Measurements from ENCODE around the gene GFAP.

GFAP gene

DNA sequence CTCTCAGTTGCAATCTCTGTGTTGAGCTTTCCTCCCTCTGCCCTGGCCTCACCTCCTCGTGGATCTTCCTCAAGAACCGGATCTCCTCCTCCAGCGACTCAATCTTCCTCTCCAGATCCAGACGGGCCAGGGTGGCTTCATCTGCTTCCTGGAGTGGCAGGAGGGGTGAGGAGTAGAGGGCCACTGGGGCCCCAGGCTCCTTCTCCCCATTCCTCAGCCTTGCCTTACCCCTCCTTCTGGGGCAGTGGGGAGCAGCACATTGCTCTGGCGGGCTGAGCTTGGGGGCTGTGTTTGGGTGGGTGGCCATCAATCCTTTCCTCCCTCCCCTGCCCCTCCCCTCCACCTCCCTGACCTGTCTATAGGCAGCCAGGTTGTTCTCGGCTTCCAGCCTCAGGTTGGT, 1.6 kb downstream of the GFAP start:
- TF ChIP-seq GATA2 (IDR thresholded peaks at IDR 0.05; ENCODE audit: low read depth, low read length) (no peak), GATA3 (IDR thresholded peaks at IDR 0.05; ENCODE audit: low read depth, low read length) (no peak)

DNA sequence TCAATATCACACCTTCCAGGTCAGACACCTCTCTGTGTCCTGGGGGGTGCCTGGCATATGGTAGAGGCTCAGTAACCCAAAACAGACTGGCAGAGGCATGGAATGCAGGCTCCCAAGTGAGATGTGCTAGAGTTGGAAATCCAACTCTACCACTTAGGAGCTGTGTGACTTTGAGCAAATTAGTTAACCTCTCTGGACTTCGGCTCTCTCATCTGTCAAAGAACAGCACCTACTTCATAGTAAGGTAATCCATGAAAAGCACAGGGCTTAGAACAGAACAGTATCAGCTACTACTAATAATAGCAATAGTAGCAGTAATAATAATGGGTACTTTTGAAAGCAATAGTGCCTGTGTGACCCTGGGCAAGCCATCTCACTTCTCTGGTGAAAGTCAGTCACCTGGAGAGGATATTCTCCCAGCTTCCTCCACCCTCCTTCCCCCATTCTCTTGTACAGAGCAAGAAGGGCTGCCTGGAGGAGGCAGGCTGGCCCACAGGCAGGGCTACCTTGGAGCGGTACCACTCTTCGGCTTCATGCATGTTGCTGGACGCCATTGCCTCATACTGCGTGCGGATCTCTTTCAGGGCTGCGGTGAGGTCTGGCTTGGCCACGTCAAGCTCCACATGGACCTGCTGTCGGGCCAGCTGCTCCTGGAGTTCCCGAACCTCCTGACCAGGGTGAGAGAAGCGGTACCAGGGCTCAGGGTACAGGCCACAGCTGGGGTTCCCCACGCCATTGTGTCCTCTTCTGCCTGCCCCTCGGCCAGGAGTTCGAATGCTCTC, 2.3 kb downstream of the GFAP start:
- TF ChIP-seq GATA3 (IDR thresholded peaks at IDR 0.05; ENCODE audit: low read depth, low read length) (no peak), GATA2 (IDR thresholded peaks at IDR 0.05; ENCODE audit: low read depth, low read length) (no peak)

DNA sequence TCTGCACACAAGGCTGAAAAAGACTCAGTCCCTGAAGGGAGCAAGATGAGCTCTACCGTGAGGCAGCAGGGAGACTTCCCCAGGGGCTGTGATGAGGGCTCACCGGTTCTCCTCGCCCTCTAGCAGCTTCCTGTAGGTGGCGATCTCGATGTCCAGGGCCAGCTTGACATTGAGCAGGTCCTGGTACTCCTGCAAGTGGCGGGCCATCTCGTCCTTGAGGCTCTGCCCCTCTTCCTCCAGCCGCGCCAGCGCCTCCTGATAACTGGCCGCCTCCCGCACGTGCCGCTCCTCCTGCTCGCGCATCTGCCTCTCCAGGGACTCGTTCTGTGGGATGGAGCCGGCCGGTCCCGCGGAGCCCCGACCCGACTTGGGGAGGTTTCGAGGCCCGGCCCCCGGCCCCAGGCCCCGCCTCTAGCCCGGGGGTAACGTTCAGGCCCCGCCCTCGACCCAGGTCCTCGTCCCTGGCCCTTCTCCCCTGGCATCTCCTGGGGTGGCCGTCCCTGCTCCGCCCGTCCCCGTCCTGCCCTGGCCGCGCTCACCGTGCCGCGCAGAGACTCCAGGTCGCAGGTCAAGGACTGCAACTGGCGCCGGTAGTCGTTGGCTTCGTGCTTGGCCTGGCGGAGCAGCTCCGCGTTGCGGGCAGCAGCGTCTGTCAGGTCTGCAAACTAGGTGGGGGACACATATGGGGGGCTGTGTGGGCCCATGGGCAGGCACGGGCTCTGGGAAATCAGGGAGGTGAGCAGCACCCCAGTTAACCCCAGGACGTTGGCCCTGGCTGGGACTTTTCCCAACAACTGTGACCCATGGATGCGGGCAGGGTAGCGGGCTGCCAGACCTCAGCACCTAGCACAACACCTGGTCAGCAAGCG, 3.9 kb downstream of the GFAP start:
- TF ChIP-seq GATA3 (IDR thresholded peaks at IDR 0.05; ENCODE audit: low read depth, low read length) = no peak
- no peak for TF ChIP-seq GATA2 (IDR thresholded peaks at IDR 0.05; ENCODE audit: low read depth, low read length)

DNA sequence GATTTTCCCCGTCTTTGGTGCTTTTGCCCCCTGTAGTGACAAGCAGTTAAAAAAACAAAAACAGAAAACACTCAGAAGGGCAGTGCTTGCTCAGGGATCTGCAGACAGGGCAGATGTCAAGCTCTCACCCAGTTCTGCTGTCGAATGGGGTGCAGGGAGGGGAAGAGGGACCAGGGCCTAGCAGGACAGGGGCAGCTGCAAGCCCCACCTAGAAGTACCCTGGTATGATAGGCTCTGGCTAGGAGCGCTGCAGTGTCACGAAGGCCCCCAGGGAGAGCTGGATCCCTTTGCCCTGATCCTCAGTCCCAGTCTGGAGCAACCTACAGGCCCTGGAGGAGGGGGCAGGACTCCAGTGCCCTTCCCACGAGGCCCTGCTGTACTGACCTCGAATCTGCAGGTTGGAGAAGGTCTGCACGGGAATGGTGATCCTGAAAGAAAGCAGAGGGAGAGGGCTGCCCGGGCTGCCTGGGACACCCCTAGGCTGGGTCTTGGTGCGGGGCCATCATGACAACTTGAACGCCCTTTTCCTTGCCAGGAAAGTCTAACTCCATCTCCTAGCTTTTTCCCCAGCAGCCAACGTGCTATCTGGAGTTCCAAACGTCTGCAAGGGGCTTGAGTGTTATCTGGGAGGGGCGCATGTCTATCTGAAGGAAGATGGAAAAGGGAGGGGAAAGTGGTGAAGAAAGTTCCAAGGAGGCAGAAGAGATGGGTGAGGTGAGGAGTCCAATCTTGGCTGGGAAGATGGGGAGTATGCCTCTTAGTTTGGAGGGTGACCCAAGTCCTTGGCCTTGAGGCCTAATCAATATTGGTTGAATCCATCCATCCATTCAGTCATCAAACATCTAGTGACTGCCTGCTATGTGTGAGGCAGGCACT, 4.8 kb downstream of the GFAP start:
- no peak for TF ChIP-seq GATA2 (IDR thresholded peaks at IDR 0.05; ENCODE audit: low read depth, low read length)

DNA sequence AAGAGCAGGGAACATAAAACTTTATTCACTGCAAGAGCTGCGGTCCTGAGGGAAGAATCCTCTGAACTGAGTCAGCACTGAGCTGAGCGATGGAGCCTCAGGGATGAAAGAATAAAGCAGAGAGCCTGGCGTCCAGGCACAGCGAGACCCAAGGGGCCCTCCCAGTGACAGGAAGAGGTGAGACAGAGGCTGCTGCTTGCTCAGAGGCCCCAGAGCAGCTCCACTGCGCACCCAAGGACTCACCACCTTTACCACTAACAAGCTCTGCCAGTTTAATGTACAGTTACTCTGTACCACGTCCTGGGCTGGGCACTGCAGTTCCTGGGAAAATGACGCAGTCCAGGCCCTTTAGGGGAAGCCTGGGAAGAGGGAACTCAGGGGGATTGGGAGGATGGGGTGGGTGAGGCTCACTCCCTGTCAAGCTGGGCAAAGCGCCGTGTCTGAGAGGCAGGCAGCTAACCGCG, 5.6 kb downstream of the GFAP start:
- TF ChIP-seq GATA3 (IDR thresholded peaks at IDR 0.05; ENCODE audit: low read depth, low read length) (no peak), GATA2 (IDR thresholded peaks at IDR 0.05; ENCODE audit: low read depth, low read length) (no peak)

DNA sequence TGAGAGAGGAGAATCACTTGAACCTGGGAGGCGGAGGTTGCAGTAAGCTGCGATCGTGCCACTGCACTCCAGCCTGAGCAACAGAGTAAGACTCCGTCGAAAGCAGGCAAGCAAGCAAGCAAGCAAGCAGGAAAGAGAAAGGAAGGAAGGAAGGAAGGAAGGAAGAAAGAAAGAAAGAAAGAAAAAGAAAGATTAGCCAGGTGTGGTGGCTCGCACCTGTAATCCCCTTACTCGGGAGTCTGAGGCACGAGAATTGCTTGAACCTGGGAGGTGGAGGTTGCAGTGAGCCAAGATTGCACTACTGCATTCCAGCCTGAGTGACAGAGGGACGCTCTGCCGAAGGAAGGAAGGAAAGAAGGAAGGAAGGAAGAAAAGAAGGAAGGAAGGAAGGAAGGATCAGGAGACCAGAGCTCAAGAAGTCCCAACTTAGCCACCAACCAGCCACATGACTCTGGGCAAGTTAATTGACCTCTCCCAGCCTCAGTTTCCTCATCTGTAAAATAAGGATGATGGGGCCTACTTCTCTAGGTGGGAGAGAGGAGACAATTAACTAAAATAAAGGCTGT, 6.5 kb downstream of the GFAP start:
- TF ChIP-seq GATA2 (IDR thresholded peaks at IDR 0.05; ENCODE audit: low read depth, low read length) (no peak), GATA3 (IDR thresholded peaks at IDR 0.05; ENCODE audit: low read depth, low read length) (no peak)

DNA sequence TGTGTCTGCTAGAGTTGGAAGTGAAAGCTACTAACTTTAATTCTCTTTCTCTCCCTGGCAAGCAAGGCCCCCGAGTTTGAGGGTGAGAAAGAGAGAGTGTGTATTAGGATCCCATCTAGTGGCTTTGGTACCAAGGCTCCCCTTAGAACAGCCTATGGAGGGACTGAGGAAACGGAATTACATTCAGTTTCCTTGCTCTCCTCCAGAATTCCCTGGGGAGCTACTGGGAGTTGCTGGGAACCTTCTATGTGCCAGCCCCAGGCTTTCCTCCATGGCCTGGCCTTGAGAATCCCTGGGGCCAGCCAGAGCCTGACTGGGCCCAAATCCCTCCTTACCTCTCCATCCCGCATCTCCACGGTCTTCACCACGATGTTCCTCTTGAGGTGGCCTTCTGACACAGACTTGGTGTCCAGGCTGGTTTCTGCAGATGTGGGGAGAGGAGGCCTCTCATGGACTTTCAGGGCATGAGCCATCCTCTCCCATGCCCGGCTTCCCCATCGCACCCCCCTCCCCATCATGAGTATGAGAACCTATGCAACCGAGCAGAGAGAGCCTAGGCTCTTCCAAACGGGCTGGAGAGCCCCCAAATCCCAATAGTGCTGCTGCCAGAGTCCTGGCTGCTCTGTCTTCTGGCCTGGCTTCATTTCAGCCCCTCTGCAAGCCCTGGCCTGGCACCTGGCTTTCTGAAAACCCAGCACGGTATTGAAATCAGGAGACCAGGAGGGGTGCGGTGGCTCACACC, 7.4 kb downstream of the GFAP start:
- TF ChIP-seq GATA2 (IDR thresholded peaks at IDR 0.05; ENCODE audit: low read depth, low read length) = no peak
- no peak for TF ChIP-seq GATA3 (IDR thresholded peaks at IDR 0.05; ENCODE audit: low read depth, low read length)

DNA sequence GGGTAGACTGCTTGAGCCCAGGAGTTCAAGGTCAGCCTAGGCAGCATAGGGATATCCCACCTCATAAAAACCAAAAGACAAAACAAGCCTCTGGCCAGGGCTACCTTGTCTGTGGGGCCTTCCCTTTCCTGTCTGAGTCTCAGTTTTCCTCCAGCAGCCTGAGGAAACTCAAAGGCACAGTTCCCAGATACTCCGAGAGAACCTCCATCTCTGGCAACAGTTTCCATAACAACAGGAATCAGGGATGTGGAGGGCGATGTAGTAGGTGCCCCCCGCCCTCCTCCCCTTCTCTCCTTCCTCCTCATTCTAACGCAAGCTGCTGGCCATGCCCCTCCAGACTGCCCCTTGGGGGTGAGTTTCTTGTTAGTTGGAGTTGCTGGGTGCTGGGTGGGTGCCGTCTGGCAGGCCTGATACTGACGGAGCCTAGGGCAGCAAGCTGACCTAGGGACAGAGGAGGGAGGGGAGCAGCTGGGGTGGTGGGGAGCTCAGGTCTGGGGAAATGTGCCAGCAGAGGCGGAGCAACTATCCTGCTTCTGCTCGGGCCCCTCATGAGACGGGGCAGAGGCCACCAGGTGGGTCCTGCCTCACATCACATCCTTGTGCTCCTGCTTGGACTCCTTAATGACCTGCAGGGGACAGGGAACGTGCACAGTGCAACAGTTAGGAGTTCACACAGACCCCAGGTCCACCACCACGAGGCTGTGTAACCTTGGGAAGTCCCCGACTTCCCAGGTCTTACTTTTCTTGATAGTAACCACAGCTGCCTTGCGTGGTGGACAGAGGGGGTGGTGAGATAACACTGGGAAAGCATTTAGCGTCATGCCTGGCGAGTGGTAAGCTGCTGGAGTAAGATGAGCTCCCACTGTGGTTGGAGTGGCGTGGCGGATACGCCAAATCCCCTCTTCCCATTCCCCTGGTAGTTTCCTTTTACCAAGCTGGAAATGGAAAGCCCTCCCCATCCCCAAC, 8.3 kb downstream of the GFAP start:
- no peak for TF ChIP-seq GATA3 (IDR thresholded peaks at IDR 0.05; ENCODE audit: low read depth, low read length)
- no peak for TF ChIP-seq GATA2 (IDR thresholded peaks at IDR 0.05; ENCODE audit: low read depth, low read length)

DNA sequence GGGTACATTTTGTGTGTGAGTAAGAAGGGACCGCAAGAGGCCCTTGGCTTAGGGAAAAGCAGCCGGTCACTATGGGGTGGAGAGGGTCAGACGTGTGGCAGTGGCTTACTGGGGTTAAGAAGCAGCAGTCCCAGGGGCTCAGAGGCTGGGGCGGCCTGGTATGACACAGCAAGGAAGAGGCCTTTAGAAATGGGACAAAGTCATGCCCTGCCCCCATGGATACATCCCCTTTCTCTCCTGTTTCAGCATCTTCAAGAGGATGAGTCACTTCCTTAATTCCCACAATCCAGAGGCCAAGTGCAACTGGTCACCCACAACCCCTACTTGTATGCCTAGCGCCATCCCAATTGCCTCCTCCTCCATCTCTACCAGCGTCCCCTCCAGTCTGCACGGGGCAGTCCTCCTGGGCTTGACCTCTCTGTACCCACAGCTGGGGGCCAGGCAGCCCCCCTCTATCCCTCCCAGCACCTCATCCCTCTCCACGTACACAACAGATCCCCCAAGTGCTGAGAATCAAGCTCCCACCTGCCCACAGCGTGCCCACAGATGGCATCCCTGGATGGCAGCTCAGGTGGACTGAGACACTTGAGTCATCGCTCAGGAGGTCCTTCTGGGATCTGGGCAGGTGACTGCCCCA, 9.2 kb downstream of the GFAP start:
- TF ChIP-seq GATA2 (IDR thresholded peaks at IDR 0.05; ENCODE audit: low read depth, low read length) = no peak
- no peak for TF ChIP-seq GATA3 (IDR thresholded peaks at IDR 0.05; ENCODE audit: low read depth, low read length)

DNA sequence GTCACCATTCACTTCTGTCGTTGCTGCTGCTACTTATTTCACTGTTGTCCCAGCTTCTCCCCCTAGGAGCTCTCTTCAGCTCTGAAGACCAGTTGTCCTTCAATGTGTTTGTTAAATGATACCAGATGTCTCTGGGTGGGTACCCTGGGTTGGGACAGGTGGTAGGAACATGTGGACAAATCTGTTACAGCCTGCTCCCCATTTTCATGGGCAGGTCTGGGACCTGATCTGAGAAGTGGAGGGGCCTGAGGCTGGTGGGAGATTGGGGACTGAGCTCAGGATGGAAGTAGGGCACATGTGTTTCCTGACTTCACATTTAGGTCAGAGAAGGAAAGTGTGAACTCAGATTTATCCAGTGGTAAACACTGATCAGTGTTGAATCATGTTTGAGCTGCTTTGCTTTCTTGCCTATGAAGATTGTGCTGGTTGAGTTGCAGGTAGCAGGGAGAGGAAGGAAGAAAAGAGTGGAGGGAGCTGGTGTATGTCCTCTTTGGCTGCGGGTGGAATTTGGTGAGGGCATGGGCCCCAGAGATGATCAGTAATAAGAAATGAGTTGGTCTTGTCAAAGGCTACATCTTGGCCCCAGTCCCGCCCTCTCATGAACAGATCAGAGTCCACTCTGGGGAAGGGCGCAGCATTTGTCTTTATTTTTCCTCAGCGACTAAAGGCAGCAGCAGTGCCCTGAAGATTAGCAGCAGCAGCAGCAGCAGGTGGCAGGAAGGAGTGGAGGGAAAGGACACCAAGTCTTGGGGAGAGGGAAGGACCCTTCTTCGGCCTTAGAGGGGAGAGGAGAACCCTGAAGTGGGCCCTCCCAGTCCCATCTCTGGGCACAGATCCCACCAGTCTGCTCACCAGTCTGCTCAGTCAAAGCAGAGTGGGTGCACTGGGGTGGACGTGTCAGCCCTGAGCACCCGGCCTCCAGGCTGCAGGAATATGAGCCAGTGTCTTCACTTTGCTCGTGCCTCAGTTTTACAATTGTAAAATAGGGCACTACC, 10.0 kb downstream of the GFAP start:
- TF ChIP-seq GATA3 (IDR thresholded peaks at IDR 0.05; ENCODE audit: low read depth, low read length) (no peak), GATA2 (IDR thresholded peaks at IDR 0.05; ENCODE audit: low read depth, low read length) (no peak)

All from SH-SY5Y (cell line).